K562 (cell line): ENCODE data around the gene DNASE1L2. TPM values are rescaled to one million over a fixed set of nuclear protein-coding genes. Genes with fewer than 3 reads are reported as not detected.
A peak's percentile ranks its signal among the peaks of the same experiment; 100 is the strongest.

Source experiments
- BACH1 ChIP-seq: fragments of 200-800 bp; sonication (Bioruptor generic); IDR thresholded peaks from 2 replicates; pipeline ENCODE4 v1.6.1; 2016; ENCODE audit warnings: missing genetic modification characterization, missing compliant biosample characterization
- DACH1 ChIP-seq: fragments of 450-650 bp; IDR thresholded peaks from 2 replicates; pipeline ENCODE4 v1.6.1; 2018; ENCODE audit not compliant: partially characterized antibody
- E2F6 ChIP-seq, 2 experiments: IDR thresholded peaks; 2 replicates each; pipeline ENCODE4 v1.6.1; 2011; ENCODE audit warnings: borderline replicate concordance in 1 of 2, control low read depth in 1 of 2, low read depth in 1 of 2, low read length in 1 of 2, mild to moderate bottlenecking in 1 of 2, mixed read lengths in 1 of 2, moderate library complexity in 1 of 2; ENCODE audit not compliant: insufficient read depth in 1 of 2, insufficient read length in 1 of 2, poor library complexity in 1 of 2, severe bottlenecking in 1 of 2; ENCODE audit errors: extremely low read depth in 1 of 2
- ETV1 ChIP-seq: fragments of 450-650 bp; conservative IDR thresholded peaks from 2 replicates; pipeline ENCODE4 v1.6.1; 2016; ENCODE audit warnings: missing genetic modification characterization, control low read depth, low read depth, missing compliant biosample characterization
- FOXJ3 ChIP-seq: sonication (generic); formaldehyde crosslinking; IDR thresholded peaks from 2 replicates; pipeline ENCODE4 v1.4.0; 2020; ENCODE audit warnings: mild to moderate bottlenecking, missing genetic modification reagents
- MLX ChIP-seq, 2 experiments: fragments of 450-650 bp in 1 of 2; sonication (generic) in 1 of 2; formaldehyde crosslinking; conservative IDR thresholded peaks; 2 replicates each; pipeline versions ENCODE4 v1.4.0 to v1.8.1; 2020 to 2022; ENCODE audit warnings: mild to moderate bottlenecking in 1 of 2, missing genetic modification reagents in 1 of 2
- MYNN ChIP-seq, 2 experiments: sonication (generic); formaldehyde crosslinking in 1 of 2; IDR thresholded peaks; 2 replicates each; pipeline versions ENCODE4 v1.5.0 to v1.6.1; 2016 to 2020; ENCODE audit warnings: antibody characterized with exemption in 1 of 2, missing genetic modification reagents in 1 of 2
- NFXL1 ChIP-seq: fragments of 450-650 bp; formaldehyde crosslinking; IDR thresholded peaks from 2 replicates; pipeline ENCODE4 v1.4.0; 2021; ENCODE audit warnings: mild to moderate bottlenecking
- TEAD4 ChIP-seq, 2 experiments: sonication (generic) in 1 of 2; formaldehyde crosslinking in 1 of 2; IDR thresholded peaks; 2 replicates each; pipeline versions ENCODE4 v1.6.1 to v1.8.0; 2012 to 2022; ENCODE audit warnings: borderline replicate concordance in 1 of 2, inconsistent platforms in 1 of 2, low read length in 1 of 2, mild to moderate bottlenecking in 1 of 2, missing genetic modification reagents in 1 of 2
- U2AF1 ChIP-seq: fragments of 200-400 bp; formaldehyde crosslinking; optimal IDR thresholded peaks from 2 replicates; pipeline ENCODE3; 2017; ENCODE audit warnings: mild to moderate bottlenecking, low read depth, low read length, moderate library complexity
- ZNF395 ChIP-seq: fragments of 200-800 bp; sonication (Bioruptor generic); IDR thresholded peaks from 2 replicates; pipeline ENCODE4 v1.6.1; 2017; ENCODE audit warnings: missing genetic modification characterization, missing compliant biosample characterization
- ZNF408 ChIP-seq: fragments of 250-450 bp; sonication (Bioruptor Pico); IDR thresholded peaks from 2 replicates; pipeline ENCODE4 v1.4.0; 2020; ENCODE audit warnings: low read depth, mild to moderate bottlenecking, moderate library complexity
- ZNF586 ChIP-seq: fragments of 450-650 bp; formaldehyde crosslinking; conservative IDR thresholded peaks from 2 replicates; pipeline ENCODE4 v1.4.0; 2020; ENCODE audit warnings: mild to moderate bottlenecking, moderate library complexity
- ZNF830 ChIP-seq: fragments of 250-450 bp; sonication (Bioruptor Pico); IDR thresholded peaks from 2 replicates; pipeline ENCODE4 v1.5.0; 2021; ENCODE audit warnings: mild to moderate bottlenecking
- polyA plus RNA-seq, 8 experiments: library from polyadenylated mRNA; depleted of rRNA in 4 of 8; stranded (reverse) in 5 of 8; unstranded in 3 of 8; fragments of >200 nt; fragmentation: Nextera tagmentation in 2 of 8; fragmentation: Illumina TruSeq in 1 of 8; extraction: Ambion mirVana in 2 of 8; extraction: Trizol in 1 of 8; gene quantifications; 2 replicates each; pipeline versions ENCODE4 v1.2.1 to v1.2.3, GENCODE V29; 2011 to 2014; ENCODE audit warnings: inconsistent platforms in 1 of 8, missing spikeins in 1 of 8
- total RNA-seq, 7 experiments: library from RNA; depleted of rRNA in 6 of 7; stranded (reverse); fragments of >200 nt in 6 of 7; fragmentation: Illumina TruSeq in 2 of 7; extraction: Trizol in 2 of 7; gene quantifications; 2 replicates each; pipeline versions ENCODE4 v1.2.1 to v1.2.3, GENCODE V29; 2011 to 2021; ENCODE audit warnings: low replicate concordance in 1 of 7
- TF ChIP-seq, protein P1 (sequence below): sonication (generic); formaldehyde crosslinking; IDR thresholded peaks from 2 replicates; pipeline ENCODE4 v1.8.0; 2022; ENCODE audit warnings: mild to moderate bottlenecking, missing genetic modification reagents, borderline replicate concordance
- TF ChIP-seq, protein P2 (sequence below): IDR thresholded peaks from 3 replicates; pipeline ENCODE4 v1.6.1; 2011; ENCODE audit warnings: borderline replicate concordance, mild to moderate bottlenecking; ENCODE audit not compliant: insufficient read length, insufficient read depth
- TF ChIP-seq, protein P3 (sequence below): fragments of 250-450 bp; sonication (Bioruptor Pico); IDR thresholded peaks from 2 replicates; pipeline ENCODE4 v1.8.0; 2021; ENCODE audit warnings: moderate library complexity, mild to moderate bottlenecking, inconsistent platforms
- TF ChIP-seq, protein P4 (sequence below): sonication (generic); formaldehyde crosslinking; IDR thresholded peaks from 2 replicates; pipeline ENCODE4 v1.8.0; 2022; ENCODE audit warnings: mild to moderate bottlenecking, missing genetic modification reagents

The DNASE1L2 gene
- total and polyA plus RNA-seq, 9 of the 15 experiments (the other 6 are each of a cell fraction or from before 2014, with no cell fraction given), result 0.08 to 2.7 (median 1.7) TPM; not detected in 1

GRCh38 chr16:2214719-2214968 is 21.6 kb upstream of the DNASE1L2 start, which contains the start of gene PGP (continued):
- TF ChIP-seq E2F6 (IDR thresholded peaks at IDR 0.05; ENCODE audit: borderline replicate concordance in 1 of 2, extremely low read depth in 1 of 2, insufficient read depth in 1 of 2, insufficient read length in 1 of 2, low read depth in 1 of 2, low read length in 1 of 2, poor library complexity in 1 of 2, severe bottlenecking in 1 of 2) (peak in 1 of 2 experiments; percentile 56), MLX (CRISPR knock-in tag; conservative IDR thresholded peaks at IDR 0.05) (no peak), ZNF395 (CRISPR knock-in tag) (0 out of 2 replicates have a peak, but pooled peaks have one; percentile 100), ZNF830 (no peak), NFXL1 (CRISPR knock-in tag) (peak; percentile 62; the same call in 1 of the 2 replicates), BACH1 (tag) (peak; percentile 97), DACH1 (no peak), ZNF586 (no peak), U2AF1 (no peak), FOXJ3 (CRISPR knock-in tag) (no peak), ETV1 (tag) (peak; percentile 63; the same call in 1 of the 2 replicates), ZNF408 (CRISPR knock-in tag) (no peak), MYNN (IDR thresholded peaks at IDR 0.05) (no peak), MYNN (CRISPR knock-in tag; IDR thresholded peaks at IDR 0.05) (no peak), TEAD4 (IDR thresholded peaks at IDR 0.05; ENCODE audit: low read length) (no peak), TEAD4 (CRISPR knock-in tag; IDR thresholded peaks at IDR 0.05; ENCODE audit: borderline replicate concordance) (no peak)
- TF ChIP-seq, protein P1, sequence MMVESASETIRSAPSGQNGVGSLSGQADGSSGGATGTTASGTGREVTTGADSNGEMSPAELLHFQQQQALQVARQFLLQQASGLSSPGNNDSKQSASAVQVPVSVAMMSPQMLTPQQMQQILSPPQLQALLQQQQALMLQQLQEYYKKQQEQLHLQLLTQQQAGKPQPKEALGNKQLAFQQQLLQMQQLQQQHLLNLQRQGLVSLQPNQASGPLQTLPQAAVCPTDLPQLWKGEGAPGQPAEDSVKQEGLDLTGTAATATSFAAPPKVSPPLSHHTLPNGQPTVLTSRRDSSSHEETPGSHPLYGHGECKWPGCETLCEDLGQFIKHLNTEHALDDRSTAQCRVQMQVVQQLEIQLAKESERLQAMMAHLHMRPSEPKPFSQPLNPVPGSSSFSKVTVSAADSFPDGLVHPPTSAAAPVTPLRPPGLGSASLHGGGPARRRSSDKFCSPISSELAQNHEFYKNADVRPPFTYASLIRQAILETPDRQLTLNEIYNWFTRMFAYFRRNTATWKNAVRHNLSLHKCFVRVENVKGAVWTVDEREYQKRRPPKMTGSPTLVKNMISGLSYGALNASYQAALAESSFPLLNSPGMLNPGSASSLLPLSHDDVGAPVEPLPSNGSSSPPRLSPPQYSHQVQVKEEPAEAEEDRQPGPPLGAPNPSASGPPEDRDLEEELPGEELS (CRISPR knock-in tag), result no peak
- TF ChIP-seq, protein P2, sequence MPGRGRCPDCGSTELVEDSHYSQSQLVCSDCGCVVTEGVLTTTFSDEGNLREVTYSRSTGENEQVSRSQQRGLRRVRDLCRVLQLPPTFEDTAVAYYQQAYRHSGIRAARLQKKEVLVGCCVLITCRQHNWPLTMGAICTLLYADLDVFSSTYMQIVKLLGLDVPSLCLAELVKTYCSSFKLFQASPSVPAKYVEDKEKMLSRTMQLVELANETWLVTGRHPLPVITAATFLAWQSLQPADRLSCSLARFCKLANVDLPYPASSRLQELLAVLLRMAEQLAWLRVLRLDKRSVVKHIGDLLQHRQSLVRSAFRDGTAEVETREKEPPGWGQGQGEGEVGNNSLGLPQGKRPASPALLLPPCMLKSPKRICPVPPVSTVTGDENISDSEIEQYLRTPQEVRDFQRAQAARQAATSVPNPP, result no peak
- TF ChIP-seq, protein P3, sequence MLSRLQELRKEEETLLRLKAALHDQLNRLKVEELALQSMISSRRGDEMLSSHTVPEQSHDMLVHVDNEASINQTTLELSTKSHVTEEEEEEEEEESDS (CRISPR knock-in tag), result no peak
- TF ChIP-seq, protein P4, sequence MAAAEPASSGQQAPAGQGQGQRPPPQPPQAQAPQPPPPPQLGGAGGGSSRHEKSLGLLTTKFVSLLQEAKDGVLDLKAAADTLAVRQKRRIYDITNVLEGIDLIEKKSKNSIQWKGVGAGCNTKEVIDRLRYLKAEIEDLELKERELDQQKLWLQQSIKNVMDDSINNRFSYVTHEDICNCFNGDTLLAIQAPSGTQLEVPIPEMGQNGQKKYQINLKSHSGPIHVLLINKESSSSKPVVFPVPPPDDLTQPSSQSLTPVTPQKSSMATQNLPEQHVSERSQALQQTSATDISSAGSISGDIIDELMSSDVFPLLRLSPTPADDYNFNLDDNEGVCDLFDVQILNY (CRISPR knock-in tag), result no peak
